ENCODE measurements around the gene BCAS2. TPM values are rescaled to one million over a fixed set of nuclear protein-coding genes. Genes with fewer than 3 reads are reported as not detected.

Gene BCAS2
- total and polyA plus RNA-seq, 12 donors = 9.6 to 52.6 (median 35.9) TPM

GRCh38 chr1:114545796-114546195 is 35.6 kb downstream of the BCAS2 start:
- H3K4me1 ChIP-seq = no peaks in the 10 kb centered on the region
- TF ChIP-seq, protein P1, sequence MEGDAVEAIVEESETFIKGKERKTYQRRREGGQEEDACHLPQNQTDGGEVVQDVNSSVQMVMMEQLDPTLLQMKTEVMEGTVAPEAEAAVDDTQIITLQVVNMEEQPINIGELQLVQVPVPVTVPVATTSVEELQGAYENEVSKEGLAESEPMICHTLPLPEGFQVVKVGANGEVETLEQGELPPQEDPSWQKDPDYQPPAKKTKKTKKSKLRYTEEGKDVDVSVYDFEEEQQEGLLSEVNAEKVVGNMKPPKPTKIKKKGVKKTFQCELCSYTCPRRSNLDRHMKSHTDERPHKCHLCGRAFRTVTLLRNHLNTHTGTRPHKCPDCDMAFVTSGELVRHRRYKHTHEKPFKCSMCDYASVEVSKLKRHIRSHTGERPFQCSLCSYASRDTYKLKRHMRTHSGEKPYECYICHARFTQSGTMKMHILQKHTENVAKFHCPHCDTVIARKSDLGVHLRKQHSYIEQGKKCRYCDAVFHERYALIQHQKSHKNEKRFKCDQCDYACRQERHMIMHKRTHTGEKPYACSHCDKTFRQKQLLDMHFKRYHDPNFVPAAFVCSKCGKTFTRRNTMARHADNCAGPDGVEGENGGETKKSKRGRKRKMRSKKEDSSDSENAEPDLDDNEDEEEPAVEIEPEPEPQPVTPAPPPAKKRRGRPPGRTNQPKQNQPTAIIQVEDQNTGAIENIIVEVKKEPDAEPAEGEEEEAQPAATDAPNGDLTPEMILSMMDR (IDR thresholded peaks at IDR 0.05) = no peak
- no peak for ATAC-seq
- H3K27ac ChIP-seq = no peak overlapping the region
- WGBS, 2 donors = 78 to 86% methylated on average over 2 of the region's 2 CpGs
- no peaks in the 10 kb centered on the region for H3K27me3 ChIP-seq
- intact Hi-C loops (cut with DNase I) = no loop called here
- no peak for DNase-seq
- H3K4me3 ChIP-seq = no peak overlapping the region
- H3K36me3 ChIP-seq = no peaks in the 10 kb centered on the region
- no peaks in the 10 kb centered on the region for H3K9me3 ChIP-seq

DNA sequence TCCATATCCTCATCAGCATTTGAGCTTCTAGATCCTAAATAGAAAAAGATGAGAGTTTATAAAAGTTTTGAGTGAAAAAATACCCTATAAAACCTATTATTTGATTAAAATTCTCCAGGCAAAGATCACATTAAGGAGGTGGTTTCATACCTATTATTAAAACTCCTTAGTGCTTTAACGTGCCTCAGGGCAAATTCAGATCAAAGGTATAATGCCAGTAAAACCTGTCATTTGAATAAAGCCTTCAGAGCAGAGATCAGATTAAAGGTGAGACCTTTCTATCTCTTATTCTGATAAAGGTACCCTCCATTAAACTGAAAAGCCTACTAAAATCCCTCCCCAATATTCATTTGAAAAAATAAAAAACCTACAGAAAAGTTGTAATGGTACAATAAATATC is 36.1 kb downstream of the BCAS2 start:
- no peak overlapping the region for H3K27ac ChIP-seq
- DNase-seq (no peak), ATAC-seq (no peak)
- intact Hi-C loops (cut with DNase I) = no loop called here
- H3K27me3 ChIP-seq = no peaks in the 10 kb centered on the region
- TF ChIP-seq, protein P1 (IDR thresholded peaks at IDR 0.05) = no peak
- H3K9me3 ChIP-seq = no peaks in the 10 kb centered on the region
- H3K36me3 ChIP-seq = no peaks in the 10 kb centered on the region
- H3K4me1 ChIP-seq = no peaks in the 10 kb centered on the region
- no peak overlapping the region for H3K4me3 ChIP-seq
- WGBS, 2 donors = 76 to 78% methylated on average over 1 of the region's 1 CpG

- ATAC-seq = no peak
- 76% methylated on average over 6 of the region's 6 CpGs for WGBS, 2 donors
- TF ChIP-seq, protein P1 (IDR thresholded peaks at IDR 0.05) = no peak
- intact Hi-C loops (cut with DNase I) = no loop called here
- H3K36me3 ChIP-seq = no peaks in the 10 kb centered on the region
- no peaks in the 10 kb centered on the region for H3K4me1 ChIP-seq
- no peak for DNase-seq
- H3K9me3 ChIP-seq = no peaks in the 10 kb centered on the region
- no peak overlapping the region for H3K27ac ChIP-seq
- H3K4me3 ChIP-seq = no peak overlapping the region
- H3K27me3 ChIP-seq = no peaks in the 10 kb centered on the region
Measured at GRCh38 chr1:114540821-114541220, 40.6 kb downstream of the BCAS2 start.

- Histone ChIP-seq H3K27ac (no peak overlapping the region), H3K4me3 (no peak overlapping the region), H3K4me1 (no peaks in the 10 kb centered on the region), H3K36me3 (no peaks in the 10 kb centered on the region), H3K27me3 (no peaks in the 10 kb centered on the region), H3K9me3 (no peaks in the 10 kb centered on the region)
- TF ChIP-seq, protein P1 (IDR thresholded peaks at IDR 0.05) = no peak
- ATAC-seq (no peak), DNase-seq (no peak)
- intact Hi-C loops (cut with DNase I) = no loop called here
- 45 to 58% methylated on average over 3 of the region's 3 CpGs for WGBS, 2 donors
Measured at GRCh38 chr1:114540272-114540671, 41.1 kb downstream of the BCAS2 start.

DNA sequence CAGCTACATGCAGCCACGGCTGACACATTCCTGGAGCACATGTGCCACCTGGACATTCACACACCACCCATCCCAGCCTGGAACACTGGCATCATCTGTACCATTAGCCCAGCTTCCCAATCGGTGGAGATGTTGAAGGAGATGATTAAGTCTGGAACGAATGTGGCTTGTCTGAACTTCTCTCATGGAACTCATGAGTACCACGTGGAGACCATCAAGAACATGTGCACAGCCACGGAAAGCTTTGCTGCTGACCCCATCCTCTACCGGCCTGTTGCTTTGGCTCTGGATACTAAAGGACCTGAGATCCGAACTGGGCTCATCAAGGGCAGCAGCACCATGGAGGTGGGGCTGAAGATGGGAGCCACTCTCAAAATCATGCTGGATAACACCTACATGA is 45.4 kb downstream of the BCAS2 start:
- WGBS, 2 donors = 89 to 91% methylated on average over 7 of the region's 7 CpGs
- no peak for DNase-seq
- Histone ChIP-seq H3K36me3 (no peaks in the 10 kb centered on the region), H3K9me3 (no peaks in the 10 kb centered on the region), H3K27ac (no peak overlapping the region), H3K4me3 (no peak overlapping the region), H3K4me1 (no peaks in the 10 kb centered on the region), H3K27me3 (no peaks in the 10 kb centered on the region)
- TF ChIP-seq, protein P1 (IDR thresholded peaks at IDR 0.05) = no peak
- intact Hi-C loops (cut with DNase I) = no loop called here
- no peak for ATAC-seq

All from heart right ventricle (tissue), 16 donors.